Measurements from ENCODE around the gene MRPL9.
"Not testable (repeated sequence)": the region's sequence is repeated elsewhere in the genome, so short reads cannot be mapped to it uniquely, and the experiment has no call there.

MRPL9 gene

DNA sequence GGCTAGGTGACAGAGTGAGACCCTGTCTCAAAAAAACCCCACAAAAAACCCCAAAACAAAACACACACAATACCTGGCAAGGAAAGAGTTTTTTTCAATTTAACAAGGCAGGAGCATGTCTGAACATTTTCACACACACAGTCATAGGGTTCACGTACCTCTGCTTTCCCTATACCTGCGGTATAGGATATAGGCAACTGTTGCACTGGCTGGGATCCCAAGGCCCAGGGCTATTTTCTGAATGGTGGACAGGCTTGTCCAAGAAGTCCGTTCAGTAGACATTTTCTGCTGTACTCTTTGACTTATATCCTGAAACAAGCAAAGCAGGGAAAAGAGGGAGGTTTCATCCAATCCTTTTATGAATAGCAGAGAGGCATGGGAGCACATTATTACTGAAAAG lies 19.4 kb upstream of the MRPL9 start:
- no peak for DNase-seq

DNA sequence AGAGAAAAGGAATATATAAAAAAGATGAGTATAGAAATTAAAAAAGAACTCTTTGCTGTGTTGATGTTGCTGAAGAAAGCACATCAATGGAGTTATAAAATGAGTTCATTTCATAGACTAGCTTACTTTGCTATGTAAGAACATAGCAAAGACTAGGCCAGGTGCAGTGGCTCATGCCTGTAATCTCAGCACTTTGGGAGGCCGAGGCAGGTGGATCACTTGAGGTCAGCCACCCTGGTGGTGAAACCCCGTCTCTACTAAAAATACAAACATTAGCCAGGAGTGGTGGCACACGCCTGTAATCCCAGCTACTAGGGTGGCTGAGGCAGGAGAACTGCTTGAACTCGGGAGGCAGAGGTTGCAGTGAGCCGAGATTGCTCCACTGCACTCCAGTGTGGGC lies 18.7 kb upstream of the MRPL9 start:
- DNase-seq, result not testable (repeated sequence)

DNA sequence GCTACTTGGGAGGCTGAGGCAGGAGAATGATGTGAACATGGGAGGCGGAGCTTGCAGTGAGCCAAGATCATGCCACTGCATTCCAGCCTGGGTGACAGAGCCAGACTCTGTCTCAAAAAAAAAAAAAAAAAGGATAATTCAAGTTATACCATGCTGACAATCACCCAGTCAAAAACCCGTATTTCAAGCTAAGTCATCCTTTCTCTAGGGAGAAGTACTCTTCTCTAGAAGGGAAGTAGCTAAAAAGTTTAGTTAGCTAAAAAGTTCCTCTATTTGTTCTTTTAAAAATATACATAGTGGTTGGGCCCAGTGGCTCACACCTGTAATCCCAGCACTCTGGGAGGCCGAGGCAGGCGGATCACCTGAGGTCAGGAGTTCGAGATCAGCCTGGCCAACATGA lies 17.4 kb upstream of the MRPL9 start:
- not testable (repeated sequence) for DNase-seq

DNA sequence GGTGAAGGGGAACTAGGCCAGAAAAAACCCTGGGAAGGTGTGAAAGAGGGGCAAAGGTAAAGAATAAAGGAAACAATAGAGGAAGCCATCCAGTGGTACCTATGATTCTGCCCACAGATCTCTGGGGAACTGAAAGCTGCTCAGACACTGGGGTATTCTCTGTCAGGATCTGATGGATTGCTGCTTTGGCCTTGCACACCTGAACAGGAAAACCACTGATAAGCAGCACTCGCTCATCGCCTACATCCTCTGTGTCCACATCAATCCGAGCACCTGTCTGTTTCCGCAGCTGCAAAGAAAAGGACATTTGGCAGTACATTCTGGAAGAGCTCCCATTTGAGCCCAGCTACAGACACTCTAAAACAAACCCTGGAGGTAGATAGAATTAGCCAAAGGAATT lies 16.6 kb upstream of the MRPL9 start:
- DNase-seq, result no peak

DNA sequence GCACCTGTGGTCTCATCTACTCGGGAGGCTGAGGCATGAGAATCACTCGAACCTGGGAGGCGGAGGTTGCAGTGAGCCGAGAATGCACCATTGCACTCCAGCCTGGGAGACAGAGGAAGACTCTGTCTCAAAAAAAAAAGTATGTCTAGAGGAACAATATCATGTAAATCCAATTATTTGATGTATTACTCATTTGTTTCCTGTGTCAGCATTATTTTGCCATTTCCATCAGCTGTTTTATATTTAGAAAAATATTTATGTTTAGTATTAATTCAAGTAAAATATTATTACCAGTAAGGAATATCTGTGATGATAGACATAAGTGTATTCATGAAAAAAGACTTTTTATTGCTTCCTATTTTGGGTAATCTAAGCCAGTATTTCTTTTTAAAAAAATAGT lies 14.0 kb upstream of the MRPL9 start:
- no peak for DNase-seq

DNA sequence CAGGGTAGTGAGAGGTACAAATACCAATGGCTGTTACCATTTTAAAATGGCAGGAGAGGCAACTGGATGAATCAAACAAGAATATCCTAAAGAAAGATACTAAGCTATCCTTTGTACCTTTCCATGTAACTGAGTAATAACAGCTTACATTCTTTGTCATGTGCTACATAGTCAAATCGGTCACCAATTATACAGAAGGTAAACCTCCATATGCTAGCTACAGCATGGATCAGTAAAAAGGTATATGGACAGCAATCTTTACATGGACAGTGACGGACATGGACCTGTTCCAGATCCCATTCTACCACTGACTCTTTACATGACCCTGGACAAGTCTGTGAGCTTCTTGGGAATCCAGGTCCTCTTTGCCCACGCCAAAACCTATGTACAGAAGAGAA lies 13.4 kb upstream of the MRPL9 start:
- DNase-seq, result no peak

DNA sequence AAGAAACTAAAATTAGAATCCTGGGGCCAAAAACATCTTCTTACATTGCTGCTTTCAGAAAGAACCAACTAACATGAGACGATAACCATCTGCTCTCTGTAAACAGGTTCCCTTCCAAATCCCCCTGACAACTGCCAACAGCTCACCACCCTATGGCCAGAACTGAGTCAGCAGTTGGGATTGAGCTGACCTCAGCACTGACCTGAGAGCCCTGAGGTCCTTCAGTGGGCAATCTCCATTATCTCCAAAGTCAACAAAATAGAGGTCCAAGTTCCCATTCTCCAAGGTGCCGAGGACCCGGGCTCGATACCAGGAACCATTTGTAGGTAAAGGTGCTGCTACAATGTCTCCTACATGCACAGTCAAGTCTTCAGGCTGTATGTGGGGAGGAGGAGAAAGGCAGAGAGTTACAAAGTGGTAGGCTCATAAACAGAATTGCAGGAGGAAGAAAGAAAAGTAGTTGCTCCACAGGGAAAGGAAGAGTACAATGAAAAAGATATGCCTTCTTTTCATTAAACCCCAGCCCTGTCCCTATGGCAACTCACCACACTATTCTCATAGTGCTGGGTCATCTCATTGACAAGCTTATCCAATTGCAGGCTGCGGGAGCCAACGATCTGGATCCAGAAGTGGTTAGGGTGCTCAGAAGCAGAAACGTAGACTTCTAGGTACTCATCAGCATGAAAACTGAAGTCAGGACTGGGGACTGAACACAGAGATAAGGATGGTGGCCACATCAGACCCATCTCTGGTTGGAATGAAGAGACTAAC lies 12.8 kb upstream of the MRPL9 start:
- DNase-seq, result no peak

DNA sequence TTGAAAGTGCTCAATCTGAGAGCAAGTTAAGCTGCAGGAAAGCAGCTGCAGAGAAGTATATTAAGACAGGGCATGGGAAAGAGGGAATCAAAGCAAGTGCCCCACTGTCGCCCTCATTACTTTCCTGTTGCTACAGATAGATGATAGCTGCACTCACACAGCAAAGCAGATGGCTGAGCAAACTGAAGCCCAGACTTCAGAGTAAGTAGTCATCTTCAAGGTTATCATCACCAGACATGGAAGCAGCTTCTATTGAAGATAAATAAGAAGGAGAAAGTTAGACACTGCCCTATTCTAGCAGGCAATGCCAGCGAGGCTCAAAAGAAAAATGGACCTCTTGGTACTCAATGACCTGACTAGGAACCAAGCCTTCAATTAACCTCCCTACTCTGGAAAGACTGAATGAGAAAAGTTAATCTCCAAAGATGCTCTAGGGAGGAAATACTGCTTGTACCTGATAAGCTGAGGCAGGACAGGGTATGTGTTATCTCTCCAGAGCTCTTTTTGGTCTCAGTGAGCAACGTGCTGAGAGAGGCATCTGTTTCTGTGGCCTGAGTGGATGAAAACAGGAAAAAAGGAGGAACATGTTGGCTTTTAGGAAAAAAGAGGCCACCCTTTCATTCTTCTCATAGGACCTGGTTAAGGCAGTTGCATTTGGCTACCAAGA lies 11.1 kb upstream of the MRPL9 start:
- DNase-seq, result no peak

DNA sequence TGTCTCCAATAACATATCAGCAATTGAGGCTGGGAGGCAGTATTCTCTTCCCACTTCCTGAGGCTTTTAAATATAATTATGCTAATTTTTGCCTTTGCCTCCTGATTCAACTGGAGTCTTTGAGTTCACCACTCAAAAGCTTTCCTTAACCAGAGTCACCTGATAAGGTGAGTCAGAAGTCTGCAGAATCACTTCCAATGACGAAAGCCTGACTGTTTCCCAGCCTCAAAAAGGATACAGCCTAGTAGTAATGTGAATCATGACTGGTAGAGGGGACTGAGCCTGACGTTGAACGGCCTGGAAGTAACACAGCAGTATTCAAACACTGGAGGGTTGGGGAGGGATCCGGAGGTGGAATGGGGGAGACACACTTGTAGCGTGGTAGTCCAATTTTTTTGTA lies 10.4 kb upstream of the MRPL9 start:
- DNase-seq, result no peak

DNA sequence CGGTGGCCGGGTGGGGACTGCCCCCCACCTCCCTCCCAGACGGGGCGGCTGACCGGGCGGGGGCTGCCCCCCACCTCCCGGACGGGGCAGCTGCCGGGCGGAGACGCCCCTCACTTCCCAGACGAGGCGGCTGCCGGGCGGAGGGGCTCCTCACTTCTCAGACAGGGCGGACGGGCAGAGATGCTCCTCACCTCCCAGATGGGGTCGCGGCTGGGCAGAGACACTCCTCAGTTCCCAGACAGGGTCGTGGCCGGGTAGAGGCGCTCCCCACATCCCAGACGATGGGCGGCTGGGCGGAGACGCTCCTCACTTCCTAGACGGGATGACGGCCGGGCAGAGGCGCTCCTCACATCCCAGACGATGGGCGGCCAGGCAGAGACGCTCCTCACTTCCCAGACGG lies 6.0 kb upstream of the MRPL9 start:
- not testable (repeated sequence) for DNase-seq

DNA sequence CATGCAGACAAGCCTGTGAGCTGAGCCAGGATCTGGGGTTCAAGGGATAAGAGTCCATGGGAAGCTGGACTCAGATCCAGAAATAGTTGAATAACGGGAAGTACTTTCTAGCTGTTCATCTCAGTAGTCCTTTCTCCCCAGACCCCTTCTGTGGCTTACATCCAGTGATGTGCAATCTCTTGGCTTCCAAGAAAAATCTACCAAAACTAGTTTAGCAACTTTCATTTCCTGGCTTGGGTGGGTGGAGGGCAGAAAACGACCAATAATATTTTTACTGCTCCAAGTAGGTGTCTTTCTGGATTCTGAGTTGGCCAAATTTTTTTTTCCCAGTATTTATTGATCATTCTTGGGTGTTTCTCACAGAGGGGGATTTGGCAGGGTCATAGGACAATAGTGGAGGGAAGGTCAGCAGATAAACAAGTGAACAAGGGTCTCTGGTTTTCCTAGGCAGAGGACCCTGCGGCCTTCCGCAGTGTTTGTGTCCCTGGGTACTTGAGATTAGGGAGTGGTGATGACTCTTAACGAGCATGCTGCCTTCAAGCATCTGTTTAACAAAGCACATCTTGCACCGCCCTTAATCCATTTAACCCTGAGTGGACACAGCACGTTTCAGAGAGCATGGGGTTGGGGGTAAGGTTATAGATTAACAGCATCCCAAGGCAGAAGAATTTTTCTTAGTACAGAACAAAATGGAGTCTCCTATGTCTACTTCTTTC lies 5.2 kb upstream of the MRPL9 start:
- DNase-seq, result not testable (repeated sequence)

DNA sequence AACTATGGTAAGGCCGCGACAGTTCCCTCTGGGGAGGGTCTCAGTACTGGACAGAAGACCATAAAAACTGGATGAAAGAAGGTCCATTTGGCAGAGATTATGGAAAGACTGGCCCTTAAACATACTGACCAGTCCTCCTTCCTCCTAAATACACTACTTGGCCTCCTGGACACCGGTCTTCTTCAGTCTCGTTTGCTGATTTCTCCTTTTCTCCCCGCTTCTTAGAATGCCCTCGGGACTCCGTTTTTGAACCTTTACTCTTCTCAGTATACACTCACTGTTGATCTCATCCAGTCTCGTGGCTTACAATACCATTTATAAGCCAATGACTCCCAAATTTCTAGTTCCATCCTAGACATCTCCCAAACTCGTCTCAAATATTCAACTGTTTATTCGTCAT lies 694 bp upstream of the MRPL9 start:
- no peak for DNase-seq

DNA sequence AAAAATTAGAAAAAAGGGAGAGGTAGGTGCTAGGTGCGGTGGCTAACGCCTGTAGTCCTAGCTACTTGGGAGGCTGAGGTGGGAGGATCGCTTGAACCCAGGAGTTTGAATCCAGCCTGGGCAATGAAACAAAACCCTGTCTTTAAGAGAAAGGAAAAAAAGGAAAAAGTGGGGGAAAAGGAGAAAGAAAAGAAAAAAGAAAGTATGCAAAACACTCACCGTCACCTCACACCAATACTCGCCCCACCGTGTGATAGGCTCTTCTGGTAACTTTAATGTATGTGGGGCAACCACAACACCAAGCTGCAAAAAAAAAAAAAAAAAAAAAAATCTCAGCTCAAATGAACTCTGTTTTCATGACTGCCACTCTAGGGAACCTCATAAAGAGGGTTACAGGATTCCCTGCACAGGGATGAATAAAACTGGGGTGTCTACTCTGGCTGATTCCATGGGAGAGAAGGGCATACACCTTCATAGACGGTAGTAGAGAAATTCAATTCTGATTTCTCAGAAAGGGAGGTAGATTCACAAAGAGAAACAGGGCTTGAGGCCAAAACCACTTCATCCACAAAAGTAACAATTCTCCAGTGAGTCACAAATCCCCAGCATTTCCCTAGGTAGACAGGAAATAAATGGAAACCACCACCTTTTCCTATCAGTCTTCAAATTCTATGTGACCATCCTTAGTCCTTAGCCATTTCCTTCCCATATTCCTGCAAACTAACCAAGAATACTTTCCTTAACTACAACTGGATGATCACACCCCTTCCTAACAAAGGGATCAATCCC lies 2.5 kb downstream of the MRPL9 start:
- no peak for DNase-seq

DNA sequence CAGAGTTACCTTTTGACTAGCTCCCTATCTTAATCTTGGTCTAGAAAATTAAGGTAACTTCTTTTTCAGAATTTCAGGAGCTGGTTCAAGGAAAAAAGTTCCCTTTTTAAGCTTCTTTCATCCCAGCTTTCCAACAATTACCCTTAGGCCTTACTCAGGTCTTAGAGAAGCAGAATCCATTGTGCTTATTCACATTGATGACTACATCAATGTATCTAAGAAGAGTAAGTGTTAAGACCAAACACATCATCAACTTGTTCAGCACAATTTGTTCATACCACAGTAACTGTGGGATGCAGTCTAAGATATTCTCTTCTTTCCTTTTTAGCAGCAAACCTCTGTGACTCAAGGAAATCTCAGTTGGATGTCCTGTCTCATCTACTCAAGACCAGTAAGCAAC lies 4.1 kb downstream of the MRPL9 start:
- no peak for DNase-seq

DNA sequence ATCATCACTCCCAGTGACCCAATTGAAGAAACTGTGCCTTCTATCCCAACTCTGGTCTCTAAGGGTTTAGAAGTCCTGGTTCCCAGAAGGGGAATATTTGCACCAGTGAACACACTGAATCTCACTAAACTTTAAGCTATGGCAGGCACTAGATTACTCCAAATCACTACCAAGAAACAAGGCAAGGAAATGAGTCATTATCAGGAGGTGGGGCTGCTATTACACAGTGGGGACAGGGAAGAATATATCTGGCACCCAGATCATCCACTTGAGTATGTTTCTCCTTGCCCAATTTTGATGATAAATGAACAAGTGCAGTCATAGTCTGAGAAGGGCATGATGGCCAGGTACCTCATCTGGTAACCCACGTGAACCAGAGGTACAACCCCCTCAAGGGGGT lies 7.0 kb downstream of the MRPL9 start:
- no peak for DNase-seq

DNA sequence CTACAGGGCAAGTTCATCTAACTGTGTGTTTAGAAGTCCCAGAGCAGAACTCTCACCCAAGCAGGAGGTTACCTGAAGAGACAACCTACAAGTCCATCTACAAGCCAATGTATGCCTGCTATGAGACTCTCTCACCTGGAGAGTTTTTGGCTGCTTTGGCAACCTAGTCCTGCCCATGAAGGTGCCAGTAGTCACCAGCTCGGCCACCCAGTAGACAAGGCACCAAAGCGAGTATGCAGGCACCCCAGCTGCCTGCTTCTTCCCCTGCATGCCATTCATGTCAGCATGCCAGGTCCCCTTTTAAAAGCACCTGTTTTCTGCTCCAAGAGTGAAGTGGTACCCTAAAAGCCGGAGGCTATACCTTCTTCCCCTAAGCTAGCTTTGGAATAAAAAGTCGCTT lies 21.8 kb downstream of the MRPL9 start:
- no peak for DNase-seq

DNA sequence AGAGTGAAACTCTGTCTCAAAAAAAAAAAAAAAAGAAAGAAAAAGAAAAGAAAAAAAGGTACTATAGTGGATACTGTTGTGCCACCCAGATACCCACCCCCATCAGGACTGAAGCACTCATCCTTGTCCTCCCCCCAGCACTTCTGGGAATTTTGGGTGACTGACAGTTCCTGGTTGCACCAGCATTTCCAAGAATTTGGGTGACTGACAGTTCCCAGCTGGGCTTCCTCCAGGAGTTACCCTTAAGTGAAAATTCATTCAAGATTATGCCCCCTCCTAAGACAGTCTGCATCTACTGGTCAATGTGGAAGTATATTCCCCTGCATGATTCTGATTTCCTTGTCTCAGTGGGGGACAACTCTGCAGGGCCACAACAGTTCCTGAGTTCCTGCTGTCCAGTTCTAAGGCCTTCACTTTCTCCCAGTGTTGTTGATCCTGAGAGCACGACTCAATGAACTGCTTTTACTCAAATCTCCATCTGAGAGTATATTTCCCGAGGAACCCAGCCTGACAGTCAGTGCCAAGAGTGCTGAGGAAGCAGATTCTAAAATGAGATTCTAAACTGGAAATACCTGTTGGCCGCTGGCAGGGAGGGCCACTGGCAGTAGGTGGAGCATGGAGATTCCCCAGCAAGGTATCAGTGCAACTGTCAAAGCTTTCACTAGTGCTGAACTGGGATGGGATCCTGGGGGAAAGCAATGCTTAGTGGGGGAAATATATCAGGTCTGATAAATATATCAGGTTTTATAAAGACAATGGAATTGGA lies 23.5 kb downstream of the MRPL9 start:
- DNase-seq, result no peak

DNA sequence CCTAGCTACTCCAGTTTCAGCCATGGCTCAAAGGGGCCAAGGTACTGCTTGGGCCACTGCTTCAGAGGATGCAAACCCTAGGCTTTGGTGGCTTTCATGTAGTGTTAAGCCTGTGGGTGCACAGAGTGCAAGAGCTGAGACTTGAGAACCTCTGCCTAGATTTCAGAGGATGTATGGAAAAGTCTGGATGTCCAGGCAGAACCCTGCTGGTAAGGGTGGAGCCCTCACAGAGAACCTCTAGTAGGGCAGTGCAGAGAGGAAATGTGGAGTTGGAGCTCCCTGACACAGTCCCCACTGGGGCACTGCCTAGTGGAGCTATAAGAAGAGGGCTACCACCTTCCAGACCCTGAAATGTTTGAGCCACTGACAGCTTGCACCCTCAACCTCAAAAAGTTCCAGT lies 25.8 kb downstream of the MRPL9 start:
- DNase-seq, result no peak

DNA sequence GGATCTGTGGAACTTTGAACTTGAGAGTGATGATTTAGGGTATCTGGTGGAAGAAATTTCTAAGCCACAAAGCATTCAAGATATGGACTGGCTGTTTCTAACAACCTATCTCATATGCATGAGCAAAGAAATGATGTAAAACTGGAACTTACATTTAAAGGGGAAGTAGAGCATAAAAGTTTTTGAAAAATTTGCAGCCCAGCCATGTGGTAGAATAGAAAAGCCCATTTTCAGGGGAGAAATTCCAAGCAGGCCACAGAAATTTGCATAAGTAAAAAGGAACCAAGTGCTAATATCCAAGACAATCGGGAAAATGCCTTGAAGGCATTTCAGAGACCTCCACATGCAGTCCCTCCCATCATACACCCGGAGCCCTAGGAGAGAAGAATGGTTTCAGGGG lies 26.3 kb downstream of the MRPL9 start:
- DNase-seq, result no peak

DNA sequence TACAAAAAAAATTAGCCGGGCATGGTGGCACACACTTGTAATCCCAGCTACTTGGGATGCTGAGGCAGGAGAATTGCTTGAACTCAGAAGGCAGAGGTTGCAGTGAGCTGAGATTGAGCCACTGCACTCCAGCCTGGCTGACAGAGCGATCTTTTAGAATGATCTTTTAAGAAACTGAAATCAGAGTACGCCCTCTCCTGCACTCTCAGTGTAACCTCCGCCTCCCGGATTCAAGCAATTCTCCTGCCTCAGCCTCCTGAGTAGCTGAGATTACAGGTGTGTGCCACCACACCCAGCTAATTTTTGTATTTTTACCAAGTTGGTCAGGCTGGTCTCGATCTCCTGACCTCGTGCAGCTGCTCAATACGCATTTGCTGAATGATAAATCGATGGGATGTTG lies 29.3 kb downstream of the MRPL9 start:
- DNase-seq, result not testable (repeated sequence)

DNA sequence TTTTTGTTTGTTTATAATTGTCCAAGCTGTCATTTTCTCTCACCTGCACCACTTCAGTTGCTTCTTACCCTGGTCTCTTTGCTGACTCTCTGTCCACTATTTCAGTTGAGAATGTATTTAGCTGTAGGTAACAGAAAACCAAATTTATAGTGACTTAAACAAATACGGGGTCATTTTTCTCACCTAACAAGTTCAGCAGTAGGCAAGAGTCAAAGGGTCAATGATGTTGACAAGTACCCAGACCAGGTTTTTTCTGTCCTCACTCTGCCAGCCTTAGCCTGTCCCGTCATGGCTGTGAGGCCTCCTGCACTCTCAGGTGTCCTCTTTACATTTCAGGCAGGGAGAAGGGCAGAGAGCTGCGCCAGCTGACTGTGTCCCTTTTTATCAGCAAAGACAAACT lies 30.2 kb downstream of the MRPL9 start:
- DNase-seq, result no peak

DNA sequence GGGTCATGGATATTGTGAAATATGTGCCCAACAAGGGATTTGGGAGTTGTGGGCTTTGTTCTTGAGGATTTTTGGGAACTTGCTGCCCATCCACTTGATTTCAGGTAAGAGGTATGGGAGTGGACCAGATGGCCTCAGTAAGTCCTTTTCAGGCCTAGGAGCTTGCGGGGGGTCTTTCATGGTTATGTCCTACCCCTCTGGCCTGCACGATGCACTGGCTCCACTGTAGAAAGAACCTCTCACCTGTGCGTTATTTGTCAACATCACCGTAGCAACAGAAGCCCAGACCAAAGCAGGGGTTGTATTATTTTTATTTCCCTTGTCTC lies 33.4 kb downstream of the MRPL9 start:
- DNase-seq, result no peak

Data from NCI-H1105 treated with DMSO at 0.1 percent for 48 hours (cell line).